Fibroblast of the aortic adventitia (primary cell): ENCODE data around the gene TNRC6A. TPM values are rescaled to one million over a fixed set of nuclear protein-coding genes. Genes with fewer than 3 reads are reported as not detected.

Experiments used
- DNase-seq: peaks from one replicate; pipeline ENCODE4 v3.0.0-alpha.2; 2010; ENCODE audit warnings: low read depth
- H3K4me3 ChIP-seq: 2 replicates; pipeline ENCODE4 v1.5.1; 2011; ENCODE audit warnings: low read depth, mild to moderate bottlenecking, control low read depth, low read length, moderate library complexity
- total RNA-seq: library from RNA; depleted of rRNA; stranded (reverse); fragments of >200 nt; gene quantifications from 2 replicates; pipeline ENCODE4 v1.2.3, GENCODE V29; 2012; ENCODE audit warnings: low replicate concordance
- TF ChIP-seq, protein P1 (sequence below): IDR thresholded peaks from 2 replicates; pipeline ENCODE4 v1.5.1; 2011; ENCODE audit warnings: mild to moderate bottlenecking, low read length, control low read depth, inconsistent platforms; ENCODE audit not compliant: insufficient read depth

Gene TNRC6A
- total RNA-seq, 1 donor = 32.2 TPM

DNA sequence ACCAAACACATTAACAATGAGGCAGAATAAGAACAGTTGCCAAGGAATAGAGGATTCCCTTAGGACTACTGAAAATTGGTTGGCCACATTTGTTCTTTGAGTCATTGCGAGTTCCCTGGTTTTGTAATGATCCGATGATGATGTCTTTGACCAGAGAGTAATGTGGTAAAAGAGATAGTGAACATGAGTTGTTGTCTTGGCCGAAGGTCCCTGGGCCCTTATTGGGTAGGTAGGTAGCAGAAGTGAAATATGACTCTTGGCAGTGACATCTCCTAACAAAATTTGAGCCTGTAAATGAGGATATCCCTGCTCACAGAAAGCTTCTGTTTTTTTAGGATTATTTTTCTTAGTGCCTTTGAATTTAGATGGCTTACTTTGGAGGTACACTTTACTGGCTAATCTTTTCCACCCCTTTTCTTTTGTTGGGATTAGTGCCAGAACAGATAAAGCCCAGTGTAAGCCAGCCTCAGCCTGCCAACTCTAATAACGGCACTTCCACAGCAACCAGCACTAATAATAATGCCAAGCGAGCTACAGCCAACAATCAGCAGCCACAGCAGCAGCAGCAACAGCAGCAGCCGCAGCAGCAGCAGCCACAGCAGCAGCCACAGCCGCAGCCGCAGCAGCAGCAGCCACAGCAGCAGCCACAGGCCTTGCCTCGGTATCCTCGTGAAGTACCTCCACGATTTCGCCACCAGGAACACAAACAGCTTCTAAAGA, 47.2 kb downstream of the TNRC6A start:
- no peak overlapping the region for H3K4me3 ChIP-seq
- TF ChIP-seq, protein P1, sequence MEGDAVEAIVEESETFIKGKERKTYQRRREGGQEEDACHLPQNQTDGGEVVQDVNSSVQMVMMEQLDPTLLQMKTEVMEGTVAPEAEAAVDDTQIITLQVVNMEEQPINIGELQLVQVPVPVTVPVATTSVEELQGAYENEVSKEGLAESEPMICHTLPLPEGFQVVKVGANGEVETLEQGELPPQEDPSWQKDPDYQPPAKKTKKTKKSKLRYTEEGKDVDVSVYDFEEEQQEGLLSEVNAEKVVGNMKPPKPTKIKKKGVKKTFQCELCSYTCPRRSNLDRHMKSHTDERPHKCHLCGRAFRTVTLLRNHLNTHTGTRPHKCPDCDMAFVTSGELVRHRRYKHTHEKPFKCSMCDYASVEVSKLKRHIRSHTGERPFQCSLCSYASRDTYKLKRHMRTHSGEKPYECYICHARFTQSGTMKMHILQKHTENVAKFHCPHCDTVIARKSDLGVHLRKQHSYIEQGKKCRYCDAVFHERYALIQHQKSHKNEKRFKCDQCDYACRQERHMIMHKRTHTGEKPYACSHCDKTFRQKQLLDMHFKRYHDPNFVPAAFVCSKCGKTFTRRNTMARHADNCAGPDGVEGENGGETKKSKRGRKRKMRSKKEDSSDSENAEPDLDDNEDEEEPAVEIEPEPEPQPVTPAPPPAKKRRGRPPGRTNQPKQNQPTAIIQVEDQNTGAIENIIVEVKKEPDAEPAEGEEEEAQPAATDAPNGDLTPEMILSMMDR = no peak
- DNase-seq = peak; percentile 82

DNA sequence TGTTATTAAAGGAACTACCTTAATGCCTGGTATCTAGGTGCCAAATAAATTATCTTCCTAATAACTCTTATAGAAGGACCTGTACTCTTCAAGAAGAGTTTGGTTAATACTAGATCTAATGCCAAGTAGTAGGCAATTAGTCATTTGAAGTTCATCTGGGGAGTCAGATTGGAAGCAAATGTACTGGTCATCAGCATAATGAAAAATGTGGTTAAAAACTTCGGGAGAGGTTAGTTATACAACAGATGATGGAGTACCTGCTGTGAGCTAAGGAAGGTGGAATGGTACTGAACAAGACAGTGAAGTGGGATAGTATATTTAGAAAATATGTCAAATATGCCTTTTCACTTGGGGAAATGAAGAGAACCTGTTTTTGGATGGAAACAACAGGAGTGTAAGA, 49.2 kb downstream of the TNRC6A start:
- TF ChIP-seq, protein P1 = no peak
- H3K4me3 ChIP-seq = no peak overlapping the region
- no peak for DNase-seq

DNA sequence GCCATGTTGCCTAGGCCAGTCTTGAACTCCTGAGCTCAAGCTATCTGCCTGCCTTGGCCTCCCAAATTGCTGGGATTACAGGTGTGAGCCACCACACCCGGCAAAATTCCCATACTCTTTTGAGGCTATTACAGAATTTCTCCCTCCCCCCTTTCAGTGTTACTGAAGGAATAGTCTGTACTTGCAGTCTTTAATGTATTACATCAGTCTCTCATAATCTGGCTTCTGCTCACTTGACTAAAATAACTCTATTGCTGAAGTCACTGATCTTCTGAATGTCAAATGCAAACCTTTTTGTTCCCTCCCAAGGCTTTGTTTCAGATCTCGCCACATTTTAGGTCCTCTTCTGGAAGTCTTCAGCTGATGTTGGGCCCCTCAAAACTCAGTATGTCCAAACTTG, 51.8 kb downstream of the TNRC6A start:
- no peak for DNase-seq
- TF ChIP-seq, protein P1 = no peak
- H3K4me3 ChIP-seq = no peak overlapping the region

DNA sequence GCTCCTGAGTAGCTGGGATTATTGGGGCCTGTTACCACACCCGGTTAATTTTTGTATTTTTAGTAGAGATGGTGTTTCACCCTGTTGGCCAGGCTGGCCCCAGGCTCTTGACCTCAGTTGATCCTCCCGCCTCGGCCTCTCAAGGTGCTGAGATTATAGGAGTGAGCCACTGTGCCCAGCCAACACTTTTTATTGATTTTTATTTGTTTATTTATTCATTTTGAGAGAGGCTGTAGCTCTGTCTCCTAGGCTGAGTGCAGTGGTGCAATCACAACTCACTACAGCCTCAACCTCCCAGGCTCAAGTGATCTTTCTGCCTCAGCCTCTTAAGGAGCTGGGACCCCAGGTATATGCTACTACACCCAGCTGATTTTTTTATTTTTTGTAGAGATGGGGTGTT, 54.7 kb downstream of the TNRC6A start:
- TF ChIP-seq, protein P1 = no peak
- H3K4me3 ChIP-seq = no peak overlapping the region
- no peak for DNase-seq

DNA sequence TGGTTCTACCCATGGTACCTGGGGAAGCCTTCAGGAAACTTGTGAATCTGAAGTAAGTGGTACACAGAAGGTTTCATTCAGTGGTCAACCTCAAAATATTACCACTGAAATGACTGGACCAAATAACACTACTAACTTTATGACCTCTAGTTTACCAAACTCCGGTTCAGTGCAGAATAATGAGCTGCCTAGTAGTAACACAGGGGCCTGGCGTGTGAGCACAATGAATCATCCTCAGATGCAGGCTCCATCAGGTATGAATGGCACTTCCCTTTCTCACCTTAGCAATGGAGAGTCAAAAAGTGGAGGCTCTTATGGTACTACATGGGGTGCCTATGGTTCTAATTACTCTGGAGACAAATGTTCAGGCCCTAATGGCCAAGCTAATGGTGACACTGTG, 60.4 kb downstream of the TNRC6A start:
- DNase-seq = no peak
- TF ChIP-seq, protein P1 = no peak
- H3K4me3 ChIP-seq = no peak overlapping the region

DNA sequence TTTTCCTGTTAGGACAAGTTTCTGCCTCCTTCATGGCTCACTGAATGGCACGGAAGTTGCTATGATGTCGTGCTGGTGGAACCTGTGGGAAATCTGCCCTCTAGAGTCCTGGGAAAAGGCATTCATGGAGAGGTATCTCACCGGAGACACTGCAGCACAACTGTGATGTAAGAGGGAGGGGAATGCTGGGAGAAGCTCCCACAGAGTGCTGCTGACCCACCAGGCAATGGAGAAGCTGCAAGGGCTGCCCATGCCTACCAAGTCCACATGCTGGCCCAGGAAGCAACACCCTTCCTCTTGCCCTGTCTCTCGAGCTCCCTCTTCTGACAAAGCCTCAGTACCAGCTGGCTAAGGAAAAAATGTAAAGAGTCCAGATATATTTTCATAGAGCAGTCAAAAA, 71.1 kb downstream of the TNRC6A start:
- no peak overlapping the region for H3K4me3 ChIP-seq
- DNase-seq = peak; percentile 28
- TF ChIP-seq, protein P1 = peak; percentile 36
